ENCODE results near the gene LPCAT1.

The LPCAT1 gene

DNA sequence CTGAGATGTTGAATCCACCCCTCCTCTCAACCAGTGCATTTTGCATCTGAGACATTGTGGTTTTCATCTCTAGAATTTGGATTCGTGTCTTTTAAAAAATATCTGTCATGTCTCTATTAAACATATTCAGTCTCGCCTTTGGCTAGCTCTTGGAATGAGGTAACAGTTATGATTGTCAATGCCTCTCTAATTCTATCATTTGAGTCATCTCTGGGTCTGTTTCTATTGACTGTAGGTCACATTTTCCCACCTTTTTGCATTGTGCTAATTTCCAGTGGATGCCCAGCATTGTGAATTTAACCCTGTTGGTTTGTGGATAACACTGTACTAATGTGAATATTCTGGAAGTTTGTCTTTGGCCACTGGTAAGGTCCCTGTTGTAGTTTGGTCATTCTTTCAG is 70.1 kb downstream of the LPCAT1 start:
- TF ChIP-seq RARB (CRISPR knock-in tag; IDR thresholded peaks at IDR 0.05), result no peak
- TF ChIP-seq CSRNP3 (CRISPR knock-in tag; IDR thresholded peaks at IDR 0.05), result no peak
- ATAC-seq, result no peak

DNA sequence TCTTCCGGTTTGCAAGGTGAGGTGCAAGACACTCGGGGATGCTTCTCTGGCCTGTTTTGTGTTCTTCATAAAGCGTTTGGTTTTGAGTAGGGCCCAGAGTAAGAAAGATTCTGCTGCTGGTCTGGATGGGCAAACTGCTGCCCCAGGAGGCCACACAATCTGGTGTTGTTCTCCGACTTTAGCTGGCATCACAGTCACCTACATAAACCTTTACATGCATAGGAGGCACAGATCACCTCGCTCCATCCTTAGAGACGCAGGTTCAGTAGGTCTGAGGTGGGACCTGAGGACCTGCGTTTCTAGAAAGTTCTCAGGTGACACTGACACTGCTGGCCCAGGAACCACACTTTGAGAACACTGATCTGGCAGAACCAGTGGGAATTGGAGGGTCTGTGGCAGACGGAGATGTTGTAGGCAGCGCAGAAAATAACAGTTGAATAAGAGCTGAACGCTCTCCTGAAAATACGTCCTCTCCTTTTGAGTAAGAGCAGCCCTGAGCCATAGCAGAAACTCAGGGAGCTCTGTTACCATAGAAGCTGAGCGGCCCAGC is 74.6 kb downstream of the LPCAT1 start:
- no peak for TF ChIP-seq ZFP30 (CRISPR knock-in tag; IDR thresholded peaks at IDR 0.05)
- TF ChIP-seq, protein P1, sequence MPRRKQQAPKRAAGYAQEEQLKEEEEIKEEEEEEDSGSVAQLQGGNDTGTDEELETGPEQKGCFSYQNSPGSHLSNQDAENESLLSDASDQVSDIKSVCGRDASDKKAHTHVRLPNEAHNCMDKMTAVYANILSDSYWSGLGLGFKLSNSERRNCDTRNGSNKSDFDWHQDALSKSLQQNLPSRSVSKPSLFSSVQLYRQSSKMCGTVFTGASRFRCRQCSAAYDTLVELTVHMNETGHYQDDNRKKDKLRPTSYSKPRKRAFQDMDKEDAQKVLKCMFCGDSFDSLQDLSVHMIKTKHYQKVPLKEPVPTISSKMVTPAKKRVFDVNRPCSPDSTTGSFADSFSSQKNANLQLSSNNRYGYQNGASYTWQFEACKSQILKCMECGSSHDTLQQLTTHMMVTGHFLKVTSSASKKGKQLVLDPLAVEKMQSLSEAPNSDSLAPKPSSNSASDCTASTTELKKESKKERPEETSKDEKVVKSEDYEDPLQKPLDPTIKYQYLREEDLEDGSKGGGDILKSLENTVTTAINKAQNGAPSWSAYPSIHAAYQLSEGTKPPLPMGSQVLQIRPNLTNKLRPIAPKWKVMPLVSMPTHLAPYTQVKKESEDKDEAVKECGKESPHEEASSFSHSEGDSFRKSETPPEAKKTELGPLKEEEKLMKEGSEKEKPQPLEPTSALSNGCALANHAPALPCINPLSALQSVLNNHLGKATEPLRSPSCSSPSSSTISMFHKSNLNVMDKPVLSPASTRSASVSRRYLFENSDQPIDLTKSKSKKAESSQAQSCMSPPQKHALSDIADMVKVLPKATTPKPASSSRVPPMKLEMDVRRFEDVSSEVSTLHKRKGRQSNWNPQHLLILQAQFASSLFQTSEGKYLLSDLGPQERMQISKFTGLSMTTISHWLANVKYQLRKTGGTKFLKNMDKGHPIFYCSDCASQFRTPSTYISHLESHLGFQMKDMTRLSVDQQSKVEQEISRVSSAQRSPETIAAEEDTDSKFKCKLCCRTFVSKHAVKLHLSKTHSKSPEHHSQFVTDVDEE (CRISPR knock-in tag; IDR thresholded peaks at IDR 0.05), result no peak
- no peak for TF ChIP-seq ARNTL (CRISPR knock-in tag; IDR thresholded peaks at IDR 0.05; ENCODE audit: borderline replicate concordance, low read depth)
- no peak for TF ChIP-seq CREB5 (CRISPR knock-in tag; IDR thresholded peaks at IDR 0.05; ENCODE audit: low read depth)
- TF ChIP-seq PPARA (CRISPR knock-in tag; IDR thresholded peaks at IDR 0.05; ENCODE audit: borderline replicate concordance), result no peak

GRCh38 chr5:1448511-1449011 is 75.2 kb downstream of the LPCAT1 start:
- no peak for ATAC-seq
- no peak for TF ChIP-seq ZNF565 (CRISPR knock-in tag; conservative IDR thresholded peaks at IDR 0.05; ENCODE audit: low read depth)

More for the DNA sequence above, 74.6 kb downstream of the LPCAT1 start:
- no peak for ATAC-seq

DNA sequence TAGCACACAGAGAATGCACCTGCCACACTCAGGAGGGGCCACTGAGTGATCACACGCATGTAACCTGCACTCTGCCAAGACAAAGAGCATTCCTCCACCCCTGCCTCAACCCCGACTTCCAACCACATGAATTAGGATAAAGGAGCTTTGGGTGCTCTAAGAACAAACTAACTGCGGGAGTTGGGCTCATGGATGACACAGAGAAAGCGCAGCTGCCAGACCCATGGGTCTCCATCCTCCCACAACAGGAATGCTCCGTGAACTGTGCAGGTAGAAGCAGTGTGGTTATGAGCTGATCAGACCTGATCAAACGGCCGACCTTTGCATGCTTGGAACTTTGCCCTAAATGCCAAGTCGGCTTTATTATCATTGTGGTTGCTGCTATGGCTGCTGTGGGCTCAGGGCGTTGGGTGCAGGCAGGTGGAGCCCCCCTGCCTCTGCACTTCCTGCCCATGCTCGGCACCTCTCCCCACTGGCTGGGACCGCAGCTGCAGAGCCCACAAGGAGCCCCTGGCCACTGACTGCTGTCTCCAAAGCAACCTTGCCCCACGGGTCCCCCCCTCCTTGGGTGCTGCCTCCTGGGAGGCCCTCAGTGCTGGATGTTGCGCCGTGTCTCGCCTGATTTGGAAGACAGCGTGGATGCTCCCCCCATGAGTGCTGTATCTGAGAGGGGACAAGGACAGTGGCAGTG is 75.9 kb downstream of the LPCAT1 start:
- ATAC-seq, result no peak
- TF ChIP-seq ZNF70 (CRISPR knock-in tag; IDR thresholded peaks at IDR 0.05) (no peak), PPARA (CRISPR knock-in tag; IDR thresholded peaks at IDR 0.05; ENCODE audit: borderline replicate concordance) (no peak), ISL1 (CRISPR knock-in tag; IDR thresholded peaks at IDR 0.05) (no peak), POU6F1 (CRISPR knock-in tag; IDR thresholded peaks at IDR 0.05; ENCODE audit: borderline replicate concordance, low read depth) (no peak), CSDC2 (CRISPR knock-in tag; IDR thresholded peaks at IDR 0.05) (no peak), OSR1 (CRISPR knock-in tag; IDR thresholded peaks at IDR 0.05) (no peak), GLIS3 (CRISPR knock-in tag; IDR thresholded peaks at IDR 0.05) (no peak), RARB (CRISPR knock-in tag; IDR thresholded peaks at IDR 0.05) (no peak), TOX (CRISPR knock-in tag; IDR thresholded peaks at IDR 0.05; ENCODE audit: borderline replicate concordance) (no peak), ESRRG (CRISPR knock-in tag; IDR thresholded peaks at IDR 0.05) (no peak), ZNF8 (CRISPR knock-in tag; IDR thresholded peaks at IDR 0.05) (no peak)
- TF ChIP-seq, protein P1 (CRISPR knock-in tag; IDR thresholded peaks at IDR 0.05), result no peak
